BJ (cell line): Measurements from ENCODE around the gene SLC6A6. TPM values are rescaled to one million over a fixed set of nuclear protein-coding genes. Genes with fewer than 3 reads are reported as not detected.

Experiments used
- CTCF ChIA-PET: fragments of 350-600 bp; formaldehyde crosslinking; extraction: SDS; loops from one replicate; lab custom pipeline; 2021; ENCODE audit warnings: antibody characterized with exemption, inconsistent platforms; lab: Yijun Ruan, JAX
- POLR2A ChIA-PET: fragments of 300-600 bp; sonication (Branson Sonifier 250); formaldehyde crosslinking; extraction: SDS; loops from one replicate; lab custom pipeline; 2021; ENCODE audit warnings: antibody characterized with exemption; lab: Charles Lee
- DNase-seq: peaks from one replicate; pipeline ENCODE4 v3.0.0-alpha.2; 2011; ENCODE audit warnings: low read depth
- H3K27me3 ChIP-seq: 2 replicates; pipeline ENCODE4 v1.6.0; 2011; ENCODE audit warnings: low read length; ENCODE audit not compliant: control insufficient read depth, insufficient read depth
- H3K36me3 ChIP-seq: 2 replicates; pipeline ENCODE4 v1.5.1; 2011; ENCODE audit warnings: low read length; ENCODE audit not compliant: control insufficient read depth, insufficient read depth
- H3K4me3 ChIP-seq: 2 replicates; pipeline ENCODE4 v1.5.1; 2011; ENCODE audit warnings: low read depth, mild to moderate bottlenecking, control low read depth, low read length
- polyA plus RNA-seq: library from polyadenylated mRNA; depleted of rRNA; stranded (reverse); fragments of >200 nt; gene quantifications from 2 replicates; pipeline ENCODE4 v1.2.3, GENCODE V29; 2011
- TF ChIP-seq, protein P1 (sequence below): IDR thresholded peaks from 2 replicates; pipeline ENCODE4 v1.5.1; 2011; ENCODE audit warnings: low read depth, mild to moderate bottlenecking, control low read depth, inconsistent platforms, low read length, moderate library complexity; ENCODE audit not compliant: insufficient read depth

Gene SLC6A6
- polyA plus RNA-seq, 1 experiment = 114 TPM

DNA sequence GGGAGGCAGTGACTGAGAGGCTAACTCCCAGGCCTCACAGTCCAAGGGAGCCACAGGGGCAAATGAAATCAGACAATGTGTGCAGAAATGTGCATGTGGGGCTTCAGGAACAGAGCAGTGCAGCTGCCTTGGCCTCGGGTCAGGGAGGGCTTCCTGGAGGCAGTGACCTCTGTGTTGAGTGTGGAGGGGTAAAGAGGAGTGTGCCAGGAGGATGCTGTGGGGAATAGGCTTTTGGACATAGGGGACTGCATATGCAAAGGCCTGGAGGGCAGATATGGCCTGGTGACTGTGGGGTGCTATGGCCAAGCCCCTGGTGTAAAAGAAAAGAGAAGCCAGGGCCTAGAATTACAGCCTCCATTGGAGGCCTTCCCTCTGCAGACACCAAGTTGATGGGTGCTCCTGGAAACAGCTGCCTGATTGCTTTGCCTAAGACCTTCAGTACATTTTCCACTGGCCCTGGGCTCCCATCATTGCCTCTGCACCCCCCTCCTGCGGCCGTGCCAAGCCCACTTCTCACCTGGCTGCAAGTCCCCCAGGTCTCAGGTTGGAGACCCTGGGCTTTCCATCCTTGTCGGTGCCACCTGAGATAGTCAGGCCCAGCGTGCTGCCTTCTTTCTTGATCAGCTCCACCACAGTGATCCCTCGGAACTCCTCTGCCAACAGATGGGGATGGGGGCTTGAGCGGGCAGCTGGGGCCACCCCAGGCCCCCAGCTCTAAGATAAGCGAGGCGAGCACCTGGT is 122.7 kb downstream of the SLC6A6 start:
- Histone ChIP-seq H3K27me3 (no peaks in the 10 kb centered on the region; the same call in 1 of the 2 replicates), H3K4me3 (no peak overlapping the region), H3K36me3 (no peaks in the 10 kb centered on the region)
- DNase-seq = no peak
- TF ChIP-seq, protein P1, sequence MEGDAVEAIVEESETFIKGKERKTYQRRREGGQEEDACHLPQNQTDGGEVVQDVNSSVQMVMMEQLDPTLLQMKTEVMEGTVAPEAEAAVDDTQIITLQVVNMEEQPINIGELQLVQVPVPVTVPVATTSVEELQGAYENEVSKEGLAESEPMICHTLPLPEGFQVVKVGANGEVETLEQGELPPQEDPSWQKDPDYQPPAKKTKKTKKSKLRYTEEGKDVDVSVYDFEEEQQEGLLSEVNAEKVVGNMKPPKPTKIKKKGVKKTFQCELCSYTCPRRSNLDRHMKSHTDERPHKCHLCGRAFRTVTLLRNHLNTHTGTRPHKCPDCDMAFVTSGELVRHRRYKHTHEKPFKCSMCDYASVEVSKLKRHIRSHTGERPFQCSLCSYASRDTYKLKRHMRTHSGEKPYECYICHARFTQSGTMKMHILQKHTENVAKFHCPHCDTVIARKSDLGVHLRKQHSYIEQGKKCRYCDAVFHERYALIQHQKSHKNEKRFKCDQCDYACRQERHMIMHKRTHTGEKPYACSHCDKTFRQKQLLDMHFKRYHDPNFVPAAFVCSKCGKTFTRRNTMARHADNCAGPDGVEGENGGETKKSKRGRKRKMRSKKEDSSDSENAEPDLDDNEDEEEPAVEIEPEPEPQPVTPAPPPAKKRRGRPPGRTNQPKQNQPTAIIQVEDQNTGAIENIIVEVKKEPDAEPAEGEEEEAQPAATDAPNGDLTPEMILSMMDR = no peak
- ChIA-PET CTCF (interaction anchor here (1.2 to 4.2 kb wide), 4 partner anchors 9 to 23 kb away, joined by 3 to 19 read pairs (median 5); no protein-coding TSS in a partner anchor), POLR2A (no interaction called here)

GRCh38 chr3:14525685-14526631 is 123.6 kb downstream of the SLC6A6 start:
- Histone ChIP-seq H3K4me3 (peak overlapping the region; percentile 14; the same call in 1 of the 2 replicates), H3K27me3 (no peaks in the 10 kb centered on the region; the same call in 1 of the 2 replicates), H3K36me3 (no peaks in the 10 kb centered on the region)
- POLR2A ChIA-PET = interaction anchor here (0.5 kb wide), 1 partner anchor 382 kb away, joined by 9 read pairs; no protein-coding TSS in a partner anchor
- CTCF ChIA-PET = interaction anchor here (0.6 to 4.2 kb wide), 7 partner anchors 10 to 868 kb away, joined by 3 to 19 read pairs (median 3); no protein-coding TSS in a partner anchor
- TF ChIP-seq, protein P1 = no peak
- DNase-seq = peak; percentile 18

- TF ChIP-seq, protein P1 = no peak
- no peak for DNase-seq
- Histone ChIP-seq H3K27me3 (peaks cover 1% of the 10 kb centered on the region; the same call in 1 of the 2 replicates), H3K36me3 (no peaks in the 10 kb centered on the region), H3K4me3 (no peak overlapping the region)
- ChIA-PET POLR2A (no interaction called here), CTCF (no interaction called here)
These were observed 125.7 kb downstream of the SLC6A6 start for GRCh38 chr3:14528081-14528480.

DNA sequence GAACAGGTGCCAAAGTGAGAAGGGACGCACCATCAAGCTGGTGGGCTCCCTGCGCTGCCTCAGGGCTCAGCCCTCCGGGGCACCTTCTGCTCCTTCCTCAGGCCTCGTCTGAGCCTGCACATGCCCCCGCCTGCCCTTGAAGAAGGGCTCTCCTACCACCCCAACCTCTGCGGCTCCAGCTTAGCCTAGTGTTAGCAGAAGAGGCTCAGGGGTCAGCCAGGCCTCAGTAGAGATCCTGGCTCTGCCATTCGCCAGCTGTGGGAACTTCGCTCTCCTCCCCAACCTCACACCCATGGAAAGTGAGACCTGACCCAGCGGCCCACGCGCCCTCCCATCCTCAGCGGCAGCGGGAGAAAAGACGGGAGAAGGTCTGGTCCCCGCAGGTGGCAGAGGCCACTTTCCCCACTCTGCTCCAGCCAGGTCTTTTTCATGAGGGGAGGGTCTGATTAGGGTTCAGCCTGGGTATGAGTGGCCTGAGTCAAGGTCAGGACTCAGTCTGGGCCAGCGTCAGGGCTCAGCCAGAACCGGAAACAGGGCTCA is 129.5 kb downstream of the SLC6A6 start:
- H3K36me3 ChIP-seq = no peaks in the 10 kb centered on the region
- H3K27me3 ChIP-seq = peaks cover 4% of the 10 kb centered on the region; the same call in 1 of the 2 replicates
- H3K4me3 ChIP-seq = no peak overlapping the region
- POLR2A ChIA-PET = no interaction called here
- DNase-seq = no peak
- CTCF ChIA-PET = interaction anchor here (2.8 to 4.0 kb wide), 2 partner anchors 17 to 23 kb away, joined by 13 to 15 read pairs; no protein-coding TSS in a partner anchor
- TF ChIP-seq, protein P1 = no peak
